OCI-LY7 (cell line): Measurements from ENCODE around the gene ST14.
"Not testable (repeated sequence)": the region's sequence is repeated elsewhere in the genome, so short reads cannot be mapped to it uniquely, and the experiment has no call there.

Experiments
- EZH2phosphoT487 ChIP-seq: fragments of 200-600 bp; sonication (generic); IDR thresholded peaks from 2 replicates; pipeline ENCODE4 v1.6.1; 2018; ENCODE audit warnings: low read depth, borderline replicate concordance, mild to moderate bottlenecking, mixed run types, antibody characterized with exemption, low read length, moderate library complexity, mixed read lengths
- TF ChIP-seq, protein P1 (sequence below): fragments of 200-600 bp; sonication (generic); conservative IDR thresholded peaks from 2 replicates; pipeline ENCODE4 v1.5.1; 2014; ENCODE audit warnings: mild to moderate bottlenecking, antibody characterized with exemption, low read length, moderate library complexity, mixed read lengths

DNA sequence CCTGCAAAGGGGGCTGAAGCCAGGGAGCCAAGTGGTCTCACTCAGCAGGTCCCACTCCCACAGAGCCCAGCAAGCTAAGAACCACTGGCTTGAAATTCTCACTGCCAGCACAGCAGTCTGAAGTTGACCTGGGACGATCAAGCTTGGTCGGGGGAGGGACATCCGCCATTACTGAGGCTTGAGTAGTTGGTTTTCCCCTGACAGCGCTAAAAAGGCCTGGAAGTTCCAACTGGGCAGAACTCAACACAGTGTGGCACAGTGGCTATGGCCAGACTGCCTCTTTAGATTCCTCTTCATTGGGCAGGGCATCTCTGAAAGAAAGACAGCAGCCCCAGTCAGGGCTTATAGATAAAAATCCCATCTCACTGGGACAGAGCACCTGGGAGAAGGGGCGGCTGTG is 90.3 kb downstream of the ST14 start:
- TF ChIP-seq, protein P1, sequence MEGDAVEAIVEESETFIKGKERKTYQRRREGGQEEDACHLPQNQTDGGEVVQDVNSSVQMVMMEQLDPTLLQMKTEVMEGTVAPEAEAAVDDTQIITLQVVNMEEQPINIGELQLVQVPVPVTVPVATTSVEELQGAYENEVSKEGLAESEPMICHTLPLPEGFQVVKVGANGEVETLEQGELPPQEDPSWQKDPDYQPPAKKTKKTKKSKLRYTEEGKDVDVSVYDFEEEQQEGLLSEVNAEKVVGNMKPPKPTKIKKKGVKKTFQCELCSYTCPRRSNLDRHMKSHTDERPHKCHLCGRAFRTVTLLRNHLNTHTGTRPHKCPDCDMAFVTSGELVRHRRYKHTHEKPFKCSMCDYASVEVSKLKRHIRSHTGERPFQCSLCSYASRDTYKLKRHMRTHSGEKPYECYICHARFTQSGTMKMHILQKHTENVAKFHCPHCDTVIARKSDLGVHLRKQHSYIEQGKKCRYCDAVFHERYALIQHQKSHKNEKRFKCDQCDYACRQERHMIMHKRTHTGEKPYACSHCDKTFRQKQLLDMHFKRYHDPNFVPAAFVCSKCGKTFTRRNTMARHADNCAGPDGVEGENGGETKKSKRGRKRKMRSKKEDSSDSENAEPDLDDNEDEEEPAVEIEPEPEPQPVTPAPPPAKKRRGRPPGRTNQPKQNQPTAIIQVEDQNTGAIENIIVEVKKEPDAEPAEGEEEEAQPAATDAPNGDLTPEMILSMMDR = not testable (repeated sequence)
- TF ChIP-seq EZH2phosphoT487 = not testable (repeated sequence)
